Posterior vena cava (tissue), 2 donors: ENCODE results near the gene SSH2. TPM values are rescaled to one million over a fixed set of nuclear protein-coding genes. Genes with fewer than 3 reads are reported as not detected.
"Not testable (repeated sequence)": the region's sequence is repeated elsewhere in the genome, so short reads cannot be mapped to it uniquely, and the experiment has no call there.

Experiments
- DNase-seq: peaks from one replicate; pipeline ENCODE4 v3.0.0-alpha.2; 2020; ENCODE audit warnings: low spot score
- intact Hi-C, 2 donors: fragments of 100-400 bp; cut with DNase I; formaldehyde crosslinking; loops; one replicate each; pipeline versions ENCODE4 v1.14.1 to v1.14.2; 2022 to 2023
- total RNA-seq, 2 donors: library from RNA; stranded (reverse); fragmentation: NEBNext Ultra II Directional; extraction: Animal tissue kit (Norgen Biotek cat#: 25700); gene quantifications; one replicate each; pipeline ENCODE4 v1.2.1, GENCODE V29; 2021
- donor health status: DM: yes; HTN: yes; CAD: no.
- donor health status: DM: yes; HTN: yes; CAD: no.

The SSH2 gene
- total RNA-seq, 2 donors from 2014 or later, result 26.0 to 33.3 TPM

GRCh38 chr17:29661213-29661612 is 268.8 kb downstream of the SSH2 start:
- DNase-seq, result no peak
- intact Hi-C loops, result no loop called here

- intact Hi-C loops, result no loop called here
- no peak for DNase-seq
These were observed 270.9 kb downstream of the SSH2 start for GRCh38 chr17:29659155-29659554.

GRCh38 chr17:29655323-29655722 is 274.7 kb downstream of the SSH2 start:
- intact Hi-C loops, result no loop called here
- DNase-seq, result no peak

DNA sequence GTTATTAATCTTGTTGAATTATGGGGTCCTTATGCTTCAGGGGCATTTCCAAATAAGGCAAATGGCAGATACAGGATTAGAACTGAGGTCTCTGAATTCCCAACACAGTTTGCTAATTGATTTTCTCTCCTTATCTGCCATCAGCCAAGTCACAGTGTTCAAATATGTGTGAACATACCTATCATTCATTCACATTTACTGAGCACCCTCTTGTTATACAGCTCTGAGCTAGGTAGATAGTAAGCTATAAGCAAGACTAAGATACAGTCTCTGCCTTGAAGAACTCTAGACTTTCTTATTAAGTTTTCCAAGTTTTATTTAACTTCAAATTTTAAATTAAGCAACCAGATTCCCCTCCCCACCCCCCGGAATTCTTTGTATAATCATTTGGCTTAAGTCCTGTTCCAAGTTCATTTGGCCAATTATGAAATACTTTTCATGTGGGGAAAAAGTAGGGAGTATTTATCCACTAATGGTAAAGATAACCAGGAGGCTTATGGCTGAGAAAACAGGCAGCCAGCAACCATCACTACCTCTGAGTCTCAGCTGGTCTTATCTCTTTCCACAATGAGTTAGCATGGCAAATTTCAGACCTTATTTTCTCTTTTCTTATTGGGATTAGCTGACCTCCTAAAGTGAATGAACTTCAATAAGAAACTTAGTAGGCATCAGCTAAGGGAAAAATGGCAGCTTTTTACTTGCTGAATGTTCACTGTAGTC is 275.9 kb downstream of the SSH2 start:
- no peak for DNase-seq
- intact Hi-C loops, result no loop called here

GRCh38 chr17:29652976-29653375 is 277.1 kb downstream of the SSH2 start:
- DNase-seq, result no peak
- intact Hi-C loops, result no loop called here

DNA sequence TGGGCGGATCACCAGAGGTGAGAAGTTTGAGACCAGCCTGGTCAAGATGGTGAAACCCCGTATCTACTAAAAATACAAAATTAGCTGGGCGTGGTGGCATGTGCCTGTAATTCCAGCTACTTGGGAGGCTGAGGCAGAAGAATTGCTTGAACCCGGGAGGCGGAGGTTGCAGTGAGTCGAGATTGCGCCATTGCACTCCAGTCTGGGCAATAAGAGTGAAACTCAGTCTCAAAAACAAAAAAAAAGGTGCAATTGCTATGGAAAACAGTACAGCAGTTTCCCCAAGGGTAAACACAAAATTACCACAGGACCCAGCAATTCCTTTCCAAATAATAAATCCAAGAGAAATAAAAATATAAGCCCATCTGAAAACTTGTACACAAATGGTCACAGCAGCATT is 278.1 kb downstream of the SSH2 start:
- DNase-seq, intact Hi-C loops: not testable (repeated sequence)

DNA sequence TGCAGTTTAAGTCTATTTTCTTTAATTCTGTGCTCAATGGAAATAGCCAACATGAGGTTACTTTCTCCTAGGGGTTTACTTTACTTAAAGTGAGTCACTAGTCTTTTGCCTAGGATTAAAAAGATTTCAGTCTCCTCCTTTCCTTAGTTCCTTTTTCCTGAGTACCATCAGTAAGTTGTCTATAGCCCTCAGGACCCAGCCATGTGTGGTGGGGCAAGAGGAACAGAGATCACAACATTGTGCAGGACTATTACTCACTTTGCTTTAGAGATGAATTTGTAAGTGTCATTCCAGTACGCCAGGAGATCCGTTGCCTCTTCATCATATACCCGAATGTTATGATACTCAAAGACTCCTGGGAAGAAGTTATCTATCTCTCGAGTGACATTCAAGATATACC is 279.6 kb downstream of the SSH2 start:
- DNase-seq, result no peak
- intact Hi-C loops, result no loop called here

GRCh38 chr17:29649359-29649758 is 280.7 kb downstream of the SSH2 start:
- DNase-seq, result no peak
- intact Hi-C loops, result loop anchor here in 1 of 2 donors (5.0 kb wide), 1 partner anchor 128 kb away; no protein-coding TSS in a partner anchor

DNA sequence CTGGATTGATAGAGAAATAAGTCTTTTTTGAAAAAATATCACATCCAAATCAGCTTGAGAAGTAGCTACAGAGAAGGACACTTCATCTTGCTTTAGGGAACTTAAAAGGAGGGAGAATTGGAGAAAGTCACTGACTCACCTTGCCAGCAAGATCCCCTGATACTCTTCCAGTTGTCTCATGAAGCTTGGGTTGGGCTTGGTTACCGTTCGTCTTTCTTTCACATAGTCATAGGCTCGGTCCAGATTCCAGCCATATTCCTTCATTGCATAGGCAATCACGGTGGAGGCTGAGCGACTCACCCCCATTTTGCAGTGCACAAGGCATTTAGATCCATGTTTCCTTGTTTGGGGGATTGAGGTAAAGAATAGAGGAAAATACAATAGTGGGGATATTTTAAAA is 282.0 kb downstream of the SSH2 start:
- DNase-seq, result no peak
- intact Hi-C loops, result loop anchor here in 1 of 2 donors (5.0 kb wide), 1 partner anchor 129 kb away; no protein-coding TSS in a partner anchor

GRCh38 chr17:29645515-29646051 is 284.4 kb downstream of the SSH2 start:
- DNase-seq, result peak; percentile 91
- intact Hi-C loops, result loop anchor here in 1 of 2 donors (5.0 kb wide), 1 partner anchor 132 kb away; no protein-coding TSS in a partner anchor

- DNase-seq, result no peak
These were observed 286.2 kb downstream of the SSH2 start for GRCh38 chr17:29643817-29644160.

GRCh38 chr17:29642171-29642611 is 287.8 kb downstream of the SSH2 start:
- no peak for DNase-seq
- intact Hi-C loops, result no loop called here

More at GRCh38 chr17:29643817-29644160, 286.2 kb downstream of the SSH2 start:
- intact Hi-C loops, result no loop called here

DNA sequence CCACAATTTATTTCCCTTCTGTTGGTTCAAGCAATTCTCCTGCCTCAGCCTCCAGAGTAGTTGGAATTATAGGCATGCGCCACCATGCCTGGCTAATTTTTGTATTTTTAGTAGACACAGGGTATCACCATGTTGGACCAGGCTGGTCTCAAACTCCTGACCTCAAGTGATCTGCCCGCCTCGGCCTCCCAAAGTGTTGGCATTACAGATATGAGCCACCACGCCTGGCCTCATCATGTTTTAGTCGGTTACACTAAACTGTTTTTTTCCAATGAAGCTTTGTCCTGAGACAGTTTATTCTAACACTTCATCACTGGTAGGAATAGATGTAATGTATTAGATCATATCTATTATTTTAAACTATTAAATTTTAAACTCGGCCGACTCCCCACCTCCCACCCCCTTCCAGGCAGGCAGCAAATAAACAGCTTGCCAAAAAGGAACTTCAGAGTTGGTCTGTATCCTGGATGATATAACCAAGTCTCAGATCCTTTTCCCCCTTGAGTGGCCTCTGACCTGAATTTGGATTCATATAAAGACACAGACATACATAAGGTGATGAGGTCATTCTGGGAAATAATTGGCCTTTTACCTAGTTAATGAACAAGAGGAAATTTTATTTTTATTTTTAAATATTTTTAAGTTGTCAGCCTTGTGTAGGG is 288.9 kb downstream of the SSH2 start:
- intact Hi-C loops, result no loop called here
- DNase-seq, result no peak

DNA sequence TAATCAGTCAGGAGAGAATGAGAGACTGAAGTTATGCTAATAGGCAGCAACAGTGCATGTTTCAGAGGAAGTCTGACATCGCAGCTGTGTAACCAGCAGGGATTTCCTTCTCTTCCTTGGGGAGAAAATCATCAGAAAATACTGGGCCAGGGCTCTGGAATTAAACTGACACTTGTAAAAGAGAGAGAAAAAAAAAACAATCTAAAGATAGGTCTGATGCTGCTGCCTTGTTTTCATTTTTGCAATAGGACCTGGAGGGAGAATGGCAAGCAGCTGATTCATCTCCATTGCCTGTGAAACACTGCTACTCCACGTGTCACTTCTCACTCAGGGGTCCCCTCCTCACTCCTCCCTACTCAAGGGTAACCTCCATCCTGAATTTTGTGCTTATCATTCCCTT is 289.6 kb downstream of the SSH2 start:
- DNase-seq, result no peak
- intact Hi-C loops, result no loop called here

GRCh38 chr17:29633886-29634285 is 296.1 kb downstream of the SSH2 start:
- intact Hi-C loops, result loop anchor here in 1 of 2 donors (10.0 kb wide), 1 partner anchor 141 kb away; no protein-coding TSS in a partner anchor
- DNase-seq, result no peak

DNA sequence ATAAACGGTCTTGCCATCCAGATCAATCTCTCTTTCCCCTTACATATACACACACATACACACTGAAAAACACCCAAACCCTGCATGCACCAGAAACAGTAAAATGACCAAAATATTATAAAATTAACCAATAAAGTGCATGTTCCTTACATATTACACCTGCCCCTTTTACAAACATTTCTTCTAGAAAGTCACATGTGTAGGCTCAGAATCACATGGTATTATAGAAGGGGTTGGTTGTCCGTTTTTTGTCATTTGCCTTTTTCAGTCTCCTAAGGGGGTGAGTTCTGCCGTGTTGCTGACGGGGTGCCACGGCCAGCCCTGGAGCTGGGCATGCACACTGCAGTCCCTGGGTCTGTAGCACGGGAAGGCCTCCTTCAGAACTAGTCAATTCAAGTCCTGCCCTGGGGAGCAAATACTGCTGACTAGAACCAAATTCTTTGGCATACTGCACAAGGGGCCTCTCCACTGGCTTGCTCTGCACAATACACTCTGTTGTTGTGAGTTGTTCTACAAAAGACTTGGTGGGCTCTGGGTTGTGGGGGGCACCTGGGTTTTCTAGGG is 299.3 kb downstream of the SSH2 start:
- intact Hi-C loops, result loop anchor here in 1 of 2 donors (10.0 kb wide), 1 partner anchor 144 kb away; no protein-coding TSS in a partner anchor
- DNase-seq, result no peak

DNA sequence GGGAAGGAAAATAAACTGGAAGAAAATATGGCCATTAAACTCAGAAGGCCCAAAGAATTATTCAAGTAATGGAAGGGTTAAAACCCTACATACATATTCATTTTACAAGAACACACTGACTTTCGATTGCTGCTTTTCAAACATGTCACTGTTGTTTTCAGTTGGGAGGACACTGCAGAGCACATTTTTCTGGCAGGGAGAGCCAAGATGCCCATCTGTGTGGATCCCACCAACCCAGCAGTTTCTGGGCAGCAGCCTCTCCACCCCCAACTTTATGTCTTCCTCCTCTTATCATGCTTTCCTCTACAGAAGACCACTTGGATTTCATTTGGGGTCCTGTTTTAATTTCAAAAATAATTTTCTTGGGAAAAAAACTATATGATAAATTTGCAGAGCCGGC is 300.2 kb downstream of the SSH2 start:
- DNase-seq, result no peak
- intact Hi-C loops, result loop anchor here (10.0 kb wide), 1 partner anchor 145 kb away; no protein-coding TSS in a partner anchor

DNA sequence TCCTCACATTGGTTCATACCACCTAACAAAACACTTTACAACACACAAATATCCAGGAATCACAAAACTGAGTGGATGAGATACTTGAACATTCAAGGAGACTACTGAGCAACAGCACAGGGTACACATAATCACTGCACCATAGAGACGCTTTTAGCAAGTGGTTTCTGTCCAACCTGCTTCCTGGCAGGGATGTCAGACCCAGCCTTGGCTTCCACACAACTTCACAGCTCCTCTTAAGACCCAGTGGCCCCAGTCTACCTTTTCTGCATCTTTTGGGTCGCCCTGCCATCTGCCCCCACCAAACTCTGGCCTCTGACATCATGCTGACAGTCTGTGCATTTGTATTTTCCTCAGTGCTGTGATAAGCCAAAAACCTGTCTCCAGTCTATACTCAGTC is 301.4 kb downstream of the SSH2 start:
- intact Hi-C loops, result loop anchor here in 1 of 2 donors (10.0 kb wide), 1 partner anchor 146 kb away; no protein-coding TSS in a partner anchor
- DNase-seq, result no peak

GRCh38 chr17:29627951-29628350 is 302.1 kb downstream of the SSH2 start:
- no peak for DNase-seq
- intact Hi-C loops, result loop anchor here in 1 of 2 donors (10.0 kb wide), 1 partner anchor 147 kb away; no protein-coding TSS in a partner anchor
